ENCODE measurements around the gene BLOC1S3. TPM values are rescaled to one million over a fixed set of nuclear protein-coding genes. Genes with fewer than 3 reads are reported as not detected.

The BLOC1S3 gene
- total and polyA plus RNA-seq, 8 donors = 2.1 to 12.3 (median 5.3) TPM

GRCh38 chr19:45195764-45196163 lies 17.2 kb downstream of the BLOC1S3 start:
- Histone ChIP-seq H3K36me3 (no peaks in the 10 kb centered on the region), H3K9me3 (no peaks in the 10 kb centered on the region), H3K27ac (no peak overlapping the region), H3K27me3 (no peaks in the 10 kb centered on the region), H3K4me3 (no peak overlapping the region), H3K4me1 (no peaks in the 10 kb centered on the region)
- WGBS, 2 donors = 84 to 94% methylated on average over 6 of the region's 6 CpGs
- FAIRE-seq (no peak), ATAC-seq (no peak), DNase-seq (no peak)
- TF ChIP-seq, protein P1, sequence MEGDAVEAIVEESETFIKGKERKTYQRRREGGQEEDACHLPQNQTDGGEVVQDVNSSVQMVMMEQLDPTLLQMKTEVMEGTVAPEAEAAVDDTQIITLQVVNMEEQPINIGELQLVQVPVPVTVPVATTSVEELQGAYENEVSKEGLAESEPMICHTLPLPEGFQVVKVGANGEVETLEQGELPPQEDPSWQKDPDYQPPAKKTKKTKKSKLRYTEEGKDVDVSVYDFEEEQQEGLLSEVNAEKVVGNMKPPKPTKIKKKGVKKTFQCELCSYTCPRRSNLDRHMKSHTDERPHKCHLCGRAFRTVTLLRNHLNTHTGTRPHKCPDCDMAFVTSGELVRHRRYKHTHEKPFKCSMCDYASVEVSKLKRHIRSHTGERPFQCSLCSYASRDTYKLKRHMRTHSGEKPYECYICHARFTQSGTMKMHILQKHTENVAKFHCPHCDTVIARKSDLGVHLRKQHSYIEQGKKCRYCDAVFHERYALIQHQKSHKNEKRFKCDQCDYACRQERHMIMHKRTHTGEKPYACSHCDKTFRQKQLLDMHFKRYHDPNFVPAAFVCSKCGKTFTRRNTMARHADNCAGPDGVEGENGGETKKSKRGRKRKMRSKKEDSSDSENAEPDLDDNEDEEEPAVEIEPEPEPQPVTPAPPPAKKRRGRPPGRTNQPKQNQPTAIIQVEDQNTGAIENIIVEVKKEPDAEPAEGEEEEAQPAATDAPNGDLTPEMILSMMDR (IDR thresholded peaks at IDR 0.05) = no peak
- intact Hi-C loops (cut with DNase I) = loop anchor here in 1 of 3 donors (10.0 kb wide), 1 partner anchor 59 kb away; the partner anchor contains the start of gene MARK4

DNA sequence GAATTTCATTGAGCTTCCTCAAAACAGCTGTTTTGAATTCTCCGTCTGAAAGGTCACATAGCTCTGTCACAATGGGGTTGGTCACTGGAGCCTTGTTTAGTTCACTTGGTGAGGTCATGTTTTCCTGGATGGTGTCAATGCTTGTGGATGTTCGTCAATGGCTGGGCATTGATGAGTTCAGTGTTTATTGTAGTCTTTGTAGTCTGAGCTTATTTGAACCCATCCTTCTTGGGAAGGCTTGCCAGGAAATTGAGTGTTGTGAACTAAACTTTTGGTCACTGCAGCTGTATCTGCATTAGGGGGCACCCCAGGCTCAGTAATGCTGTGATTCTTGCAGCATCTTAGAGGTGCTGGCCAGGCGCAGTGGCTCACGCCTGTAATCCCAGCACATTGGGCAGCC lies 22.0 kb downstream of the BLOC1S3 start:
- no peak for DNase-seq
- WGBS, 2 donors = 71 to 72% methylated on average over 4 of the region's 4 CpGs
- intact Hi-C loops (cut with DNase I) = no loop called here
- no peaks in the 10 kb centered on the region for H3K36me3 ChIP-seq
- ATAC-seq = peak in 3 of 4 donors; percentile 50 to 71 (median 59)
- H3K4me3 ChIP-seq = no peak overlapping the region
- H3K4me1 ChIP-seq = no peaks in the 10 kb centered on the region
- no peaks in the 10 kb centered on the region for H3K27me3 ChIP-seq
- no peak for FAIRE-seq
- H3K27ac ChIP-seq = no peak overlapping the region
- TF ChIP-seq, protein P1 (IDR thresholded peaks at IDR 0.05) = peak in 1 of 4 donors; percentile 9
- no peaks in the 10 kb centered on the region for H3K9me3 ChIP-seq

GRCh38 chr19:45202637-45203036 lies 24.1 kb downstream of the BLOC1S3 start:
- TF ChIP-seq, protein P1 (IDR thresholded peaks at IDR 0.05) = no peak
- WGBS, 2 donors = 90 to 92% methylated on average over 6 of the region's 6 CpGs
- no peaks in the 10 kb centered on the region for H3K36me3 ChIP-seq
- peak in 1 of 4 donors; percentile 25 for ATAC-seq
- no peak for FAIRE-seq
- H3K4me3 ChIP-seq = no peak overlapping the region
- H3K9me3 ChIP-seq = no peaks in the 10 kb centered on the region
- no peak overlapping the region for H3K27ac ChIP-seq
- intact Hi-C loops (cut with DNase I) = no loop called here
- H3K27me3 ChIP-seq = no peaks in the 10 kb centered on the region
- no peaks in the 10 kb centered on the region for H3K4me1 ChIP-seq
- no peak for DNase-seq

GRCh38 chr19:45205810-45206209 lies 27.2 kb downstream of the BLOC1S3 start:
- intact Hi-C loops (cut with DNase I) = no loop called here
- 81 to 85% methylated on average over 12 of the region's 12 CpGs for WGBS, 2 donors
- no peaks in the 10 kb centered on the region for H3K4me1 ChIP-seq
- no peaks in the 10 kb centered on the region for H3K36me3 ChIP-seq
- FAIRE-seq (no peak), DNase-seq (no peak), ATAC-seq (no peak)
- H3K9me3 ChIP-seq = no peaks in the 10 kb centered on the region
- no peak overlapping the region for H3K4me3 ChIP-seq
- no peaks in the 10 kb centered on the region for H3K27me3 ChIP-seq
- TF ChIP-seq, protein P1 (IDR thresholded peaks at IDR 0.05) = no peak
- H3K27ac ChIP-seq = no peak overlapping the region

DNA sequence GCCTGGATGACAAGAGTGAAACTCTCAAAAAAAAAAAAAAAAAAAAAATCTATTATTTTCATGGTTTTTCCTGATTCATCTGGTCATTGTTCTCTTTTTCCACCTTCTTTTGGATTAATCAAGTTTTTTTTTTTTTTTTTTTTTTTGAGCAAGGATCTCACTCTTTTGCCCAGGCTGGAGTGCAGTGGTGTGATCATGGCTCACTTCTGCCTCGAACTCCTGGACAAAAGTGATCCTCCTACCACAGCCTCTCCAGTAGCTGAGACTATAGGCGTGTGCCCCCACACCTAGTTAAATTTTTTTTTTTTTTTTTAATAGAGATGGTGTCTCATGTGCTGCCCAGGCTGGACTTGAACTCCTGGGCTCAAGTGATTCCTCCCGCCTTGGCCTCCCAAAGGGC lies 27.7 kb downstream of the BLOC1S3 start:
- DNase-seq = no peak
- intact Hi-C loops (cut with DNase I) = no loop called here
- no peak for FAIRE-seq
- no peak overlapping the region for H3K27ac ChIP-seq
- 86 to 89% methylated on average over 3 of the region's 3 CpGs for WGBS, 2 donors
- no peaks in the 10 kb centered on the region for H3K36me3 ChIP-seq
- no peak for ATAC-seq
- H3K9me3 ChIP-seq = no peaks in the 10 kb centered on the region
- H3K4me1 ChIP-seq = no peaks in the 10 kb centered on the region
- no peak overlapping the region for H3K4me3 ChIP-seq
- TF ChIP-seq, protein P1 (IDR thresholded peaks at IDR 0.05) = no peak
- H3K27me3 ChIP-seq = no peaks in the 10 kb centered on the region

Data from pancreas (tissue), 10 donors.